H1 (cell line): Measurements from ENCODE around the gene ADCK2. TPM values are rescaled to one million over a fixed set of nuclear protein-coding genes. Genes with fewer than 3 reads are reported as not detected.

Experiments
- GABPA ChIP-seq: IDR thresholded peaks from 2 replicates; pipeline ENCODE4 v1.6.1; 2011; ENCODE audit warnings: mild to moderate bottlenecking, low read length, moderate library complexity, borderline replicate concordance; ENCODE audit not compliant: insufficient read depth
- SIX5 ChIP-seq: IDR thresholded peaks from 2 replicates; pipeline ENCODE4 v1.6.1; 2011; ENCODE audit warnings: mild to moderate bottlenecking, low read depth, low read length
- polyA plus RNA-seq, 7 experiments: library from polyadenylated mRNA; depleted of rRNA in 3 of 7; stranded (reverse) in 5 of 7; unstranded in 2 of 7; fragments of >200 nt in 5 of 7; fragments of 200-250 nt in 2 of 7; gene quantifications; 1 replicate in 5 of 7; 2 replicates in 1 of 7; 4 replicates in 1 of 7; pipeline versions ENCODE4 v1.2.1 to v1.2.3, GENCODE V29; 2011 to 2013; ENCODE audit warnings: missing spikeins in 2 of 7, mixed read lengths in 2 of 7
- total RNA-seq: library from RNA; stranded (reverse); fragmentation: NEBNext Ultra II Directional; extraction: Animal tissue kit (Norgen Biotek cat#: 25700); gene quantifications from 2 replicates; pipeline ENCODE4 v1.2.1, GENCODE V29; 2021

The ADCK2 gene
- total and polyA plus RNA-seq, 2 of the 8 experiments (the other 6 are each of a cell fraction or from before 2014, with no cell fraction given): 6.9 to 11.7 TPM

DNA sequence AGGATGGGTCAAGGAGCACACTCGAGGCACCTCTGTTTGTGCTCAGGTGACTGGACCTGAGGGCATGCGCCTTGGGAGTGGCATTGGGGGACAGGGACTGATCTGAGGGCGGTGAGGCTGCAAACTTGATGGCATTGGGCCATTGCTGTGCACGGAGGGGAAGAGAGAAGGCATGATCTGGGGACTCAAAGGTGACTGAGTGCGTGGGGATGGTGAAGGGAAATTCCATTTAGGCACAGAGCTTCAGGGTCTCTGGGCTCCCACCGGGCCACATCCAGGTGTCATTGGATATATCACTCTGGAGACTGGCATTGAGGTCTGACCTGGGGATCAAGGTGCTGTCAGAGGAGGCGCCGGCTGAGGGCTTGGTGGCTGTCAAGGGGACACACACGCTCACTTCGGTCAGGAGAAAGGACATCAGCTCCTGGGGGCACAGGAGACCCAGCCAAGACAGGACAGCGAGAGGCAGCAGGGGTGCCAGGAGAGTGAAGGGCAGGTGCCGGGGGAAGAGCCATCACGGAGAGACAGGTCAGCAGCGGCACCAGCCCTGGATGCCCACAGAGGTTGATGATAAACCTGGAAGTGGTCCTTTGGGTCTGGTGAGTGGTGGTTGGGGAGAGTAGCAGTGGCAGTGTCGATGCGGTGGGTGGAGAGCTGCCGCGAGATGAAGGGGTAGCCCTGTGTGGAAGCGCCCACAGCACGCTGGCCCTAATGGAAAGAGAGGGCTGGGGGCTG lies 5.5 kb downstream of the ADCK2 start (continued):
- TF ChIP-seq SIX5 (no peak), GABPA (no peak)
